GM06990 (cell line): ENCODE results near the gene KAT2B.

Experiments
- DNase-seq: peaks from one replicate; pipeline ENCODE4 v3.0.0-alpha.2; 2011; ENCODE audit not compliant: insufficient read length; ENCODE audit errors: extremely low read depth
- H3K27me3 ChIP-seq: replicated peaks from 2 replicates; pipeline ENCODE4 v1.6.0; 2011; ENCODE audit warnings: low read length; ENCODE audit not compliant: control insufficient read depth, insufficient read depth
- H3K36me3 ChIP-seq: 2 replicates; pipeline ENCODE4 v1.5.1; 2011; ENCODE audit warnings: low read length; ENCODE audit not compliant: control insufficient read depth, insufficient read depth
- H3K4me3 ChIP-seq: replicated peaks from 2 replicates; pipeline ENCODE4 v1.5.1; 2011; ENCODE audit warnings: low read depth, mild to moderate bottlenecking, control low read depth, low read length
- TF ChIP-seq, protein P1 (sequence below): IDR thresholded peaks from 2 replicates; pipeline ENCODE4 v1.5.1; 2011; ENCODE audit warnings: low read length, control low read depth, mild to moderate bottlenecking, inconsistent platforms; ENCODE audit not compliant: insufficient read depth, poor library complexity, severe bottlenecking

The KAT2B gene

DNA sequence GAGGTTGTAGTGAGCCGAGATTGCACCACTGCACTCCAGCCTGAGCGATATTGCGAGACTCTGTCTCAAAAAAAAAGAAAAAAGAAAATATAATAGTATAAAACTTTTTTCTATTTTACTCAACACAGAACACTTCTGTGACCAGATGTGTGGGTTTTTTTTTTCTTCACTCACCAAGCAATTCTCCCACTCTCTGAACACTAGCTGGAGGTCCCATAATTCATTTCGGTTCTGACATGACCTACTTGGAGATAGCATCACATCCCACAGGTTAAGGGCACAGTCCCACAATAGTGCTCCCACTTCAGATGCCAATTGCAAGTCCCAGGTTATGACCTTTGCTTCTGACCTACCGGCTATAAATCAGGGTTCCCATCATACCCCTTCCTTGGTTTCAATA, 35.0 kb downstream of the KAT2B start:
- TF ChIP-seq, protein P1, sequence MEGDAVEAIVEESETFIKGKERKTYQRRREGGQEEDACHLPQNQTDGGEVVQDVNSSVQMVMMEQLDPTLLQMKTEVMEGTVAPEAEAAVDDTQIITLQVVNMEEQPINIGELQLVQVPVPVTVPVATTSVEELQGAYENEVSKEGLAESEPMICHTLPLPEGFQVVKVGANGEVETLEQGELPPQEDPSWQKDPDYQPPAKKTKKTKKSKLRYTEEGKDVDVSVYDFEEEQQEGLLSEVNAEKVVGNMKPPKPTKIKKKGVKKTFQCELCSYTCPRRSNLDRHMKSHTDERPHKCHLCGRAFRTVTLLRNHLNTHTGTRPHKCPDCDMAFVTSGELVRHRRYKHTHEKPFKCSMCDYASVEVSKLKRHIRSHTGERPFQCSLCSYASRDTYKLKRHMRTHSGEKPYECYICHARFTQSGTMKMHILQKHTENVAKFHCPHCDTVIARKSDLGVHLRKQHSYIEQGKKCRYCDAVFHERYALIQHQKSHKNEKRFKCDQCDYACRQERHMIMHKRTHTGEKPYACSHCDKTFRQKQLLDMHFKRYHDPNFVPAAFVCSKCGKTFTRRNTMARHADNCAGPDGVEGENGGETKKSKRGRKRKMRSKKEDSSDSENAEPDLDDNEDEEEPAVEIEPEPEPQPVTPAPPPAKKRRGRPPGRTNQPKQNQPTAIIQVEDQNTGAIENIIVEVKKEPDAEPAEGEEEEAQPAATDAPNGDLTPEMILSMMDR: no peak
- DNase-seq: no peak
- Histone ChIP-seq H3K27me3 (no peaks in the 10 kb centered on the region), H3K36me3 (no peaks in the 10 kb centered on the region), H3K4me3 (no peak overlapping the region)

DNA sequence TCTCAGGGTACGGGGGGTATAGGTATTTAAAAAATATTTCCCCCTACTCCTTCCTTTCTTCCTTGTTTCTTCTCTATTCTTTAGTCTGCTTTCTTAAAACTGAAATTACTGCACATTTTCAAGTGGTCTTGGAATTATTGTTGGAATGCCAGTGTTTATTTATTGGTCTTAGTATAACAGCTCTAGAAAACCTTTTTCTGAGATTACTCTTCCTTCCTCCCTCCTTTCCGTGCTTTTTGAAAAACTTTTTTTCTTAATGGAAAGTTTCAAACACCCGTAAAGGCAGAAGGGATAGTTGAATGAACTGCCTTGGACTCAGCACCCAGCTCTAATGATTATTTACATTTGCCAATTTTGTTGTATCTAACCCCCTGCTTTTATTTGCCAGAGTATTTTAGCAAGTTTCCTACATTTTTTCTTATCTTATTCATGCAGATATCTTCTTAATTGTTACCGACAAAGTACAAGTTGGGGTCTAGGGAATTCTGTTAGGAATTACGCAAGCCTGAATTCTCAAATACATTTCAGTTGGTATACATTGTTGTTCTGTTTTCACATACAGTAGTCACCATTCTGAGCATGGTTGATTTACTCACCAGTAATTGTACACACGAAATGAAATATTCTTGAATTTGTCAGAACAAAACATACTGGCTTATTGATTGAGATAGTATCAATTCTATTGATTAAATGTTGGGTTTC, 36.2 kb downstream of the KAT2B start:
- TF ChIP-seq, protein P1: no peak
- Histone ChIP-seq H3K36me3 (no peaks in the 10 kb centered on the region), H3K27me3 (no peaks in the 10 kb centered on the region), H3K4me3 (no peak overlapping the region)
- DNase-seq: no peak

DNA sequence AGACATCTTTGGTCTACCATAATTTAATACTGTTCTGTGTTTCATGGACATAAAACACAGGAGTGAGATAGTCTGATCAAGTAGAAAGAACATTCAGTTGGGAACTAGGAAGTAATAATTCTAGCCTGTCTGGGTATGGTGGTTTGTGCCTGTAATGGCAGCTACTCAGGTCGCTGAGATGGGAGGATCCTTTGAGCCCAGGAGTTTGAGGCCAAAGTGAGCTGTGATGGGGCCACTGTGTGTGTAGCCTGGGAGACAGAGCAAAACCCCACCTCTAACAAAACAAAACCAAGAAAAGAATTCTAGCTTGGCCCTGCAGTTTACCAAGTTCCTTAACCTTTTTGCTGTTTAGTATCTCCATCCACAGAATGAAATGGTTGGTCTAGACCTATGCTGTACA, 36.8 kb downstream of the KAT2B start:
- H3K27me3 ChIP-seq: no peaks in the 10 kb centered on the region
- DNase-seq: no peak
- TF ChIP-seq, protein P1: no peak
- H3K4me3 ChIP-seq: no peak overlapping the region
- H3K36me3 ChIP-seq: no peaks in the 10 kb centered on the region

DNA sequence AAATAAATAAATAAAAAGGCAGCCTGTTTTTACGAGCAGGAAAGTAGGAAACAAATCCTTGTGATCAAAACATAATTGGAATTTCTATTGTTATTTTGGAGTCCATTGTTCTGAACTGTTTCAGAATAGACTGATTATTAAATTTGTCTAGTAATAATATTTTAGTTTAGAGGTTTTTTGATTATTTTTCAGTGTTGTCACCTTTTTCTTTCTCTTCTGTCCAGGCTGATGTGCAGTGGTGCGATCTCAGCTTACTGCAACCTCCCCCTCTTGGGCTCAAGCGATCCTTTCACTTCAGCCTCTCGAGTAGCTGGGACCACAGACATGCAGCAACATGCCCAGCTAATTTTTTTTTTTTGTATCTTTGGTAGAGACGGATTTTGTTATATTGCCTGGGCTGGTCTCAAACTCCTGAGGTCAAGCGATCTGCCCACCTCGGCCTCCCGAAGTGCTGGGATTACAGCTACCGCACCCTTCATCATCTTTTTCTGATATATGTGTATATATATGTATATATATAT, 38.0 kb downstream of the KAT2B start:
- Histone ChIP-seq H3K27me3 (no peaks in the 10 kb centered on the region), H3K36me3 (no peaks in the 10 kb centered on the region), H3K4me3 (no peak overlapping the region)
- no peak for DNase-seq
- TF ChIP-seq, protein P1: no peak

DNA sequence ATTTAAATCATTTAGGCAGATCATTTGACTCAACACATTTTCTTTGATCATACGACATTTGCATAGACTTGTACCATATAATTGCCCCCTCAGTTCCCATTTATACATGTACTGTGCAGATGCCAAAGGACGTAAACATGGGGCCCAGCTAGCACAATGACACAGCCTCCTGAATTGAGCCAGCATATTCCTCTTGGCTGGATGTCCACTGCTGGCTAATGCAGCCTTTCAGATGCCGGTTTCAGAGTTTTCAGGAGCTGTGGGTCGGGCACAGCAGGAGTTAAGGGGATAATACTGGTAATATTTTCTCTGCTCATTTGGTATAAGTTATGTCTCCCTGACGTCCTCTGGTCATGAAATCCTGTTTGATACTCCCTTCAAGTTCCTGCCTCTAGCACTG, 39.4 kb downstream of the KAT2B start:
- no peak overlapping the region for H3K4me3 ChIP-seq
- DNase-seq: no peak
- no peaks in the 10 kb centered on the region for H3K27me3 ChIP-seq
- H3K36me3 ChIP-seq: no peaks in the 10 kb centered on the region
- TF ChIP-seq, protein P1: no peak
